Activated B cell treated with CpG ODN at 0.5 μM for 24 hours (primary cell): Measurements from ENCODE around the gene ZMYND8. TPM values are rescaled to one million over a fixed set of nuclear protein-coding genes. Genes with fewer than 3 reads are reported as not detected.
"Not testable (repeated sequence)": the region's sequence is repeated elsewhere in the genome, so short reads cannot be mapped to it uniquely, and the experiment has no call there.

Experiments
- ATAC-seq: fragments of 200-7000 bp; cut with Tn5 transposase; one replicate; pipeline ENCODE4 v1.10.0; 2021; ENCODE audit warnings: low read depth, mild to moderate bottlenecking, moderate library complexity
- CTCF ChIA-PET: fragments of 350-600 bp; sonication (Branson Sonifier 250); formaldehyde crosslinking; loops from one replicate; lab custom pipeline; 2021; ENCODE audit warnings: antibody characterized with exemption; lab: Charles Lee
- POLR2A ChIA-PET: fragments of 350-600 bp; sonication (Branson Sonifier 250); formaldehyde crosslinking; loops from one replicate; lab custom pipeline; 2021; ENCODE audit warnings: antibody characterized with exemption; lab: Charles Lee
- DNase-seq: peaks from one replicate; pipeline ENCODE4 v3.0.0; 2022
- H3K27ac Mint-ChIP-seq: one replicate; pipeline ENCODE4 v1.8.0; 2020; ENCODE audit warnings: mixed read lengths
- H3K27me3 Mint-ChIP-seq: one replicate; pipeline ENCODE4 v1.8.0; 2021; ENCODE audit warnings: mixed read lengths
- H3K36me3 Mint-ChIP-seq: one replicate; pipeline ENCODE4 v1.8.0; 2021; ENCODE audit warnings: low read depth, mixed read lengths
- H3K4me1 Mint-ChIP-seq: one replicate; pipeline ENCODE4 v1.8.0; 2021; ENCODE audit warnings: mixed read lengths
- H3K4me3 Mint-ChIP-seq: one replicate; pipeline ENCODE4 v1.8.0; 2020; ENCODE audit warnings: mild to moderate bottlenecking, mixed read lengths
- H3K9me3 Mint-ChIP-seq: one replicate; pipeline ENCODE4 v1.8.0; 2020; ENCODE audit warnings: mixed read lengths
- intact Hi-C: fragments of 100-400 bp; cut with micrococcal nuclease; formaldehyde crosslinking; loops from one replicate; pipeline ENCODE4 v1.15.1; 2024
- total RNA-seq: library from RNA; stranded (reverse); gene quantifications from 2 replicates; pipeline ENCODE4 v1.2.3, GENCODE V29; 2022
- TF ChIP-seq, protein P1 (sequence below): fragments of 200-600 bp; IDR thresholded peaks from one replicate; pipeline ENCODE4 v1.8.0; 2022; ENCODE audit warnings: antibody characterized with exemption, mild to moderate bottlenecking

ZMYND8 gene
- total RNA-seq, 1 donor from 2014 or later, result 42.6 TPM

DNA sequence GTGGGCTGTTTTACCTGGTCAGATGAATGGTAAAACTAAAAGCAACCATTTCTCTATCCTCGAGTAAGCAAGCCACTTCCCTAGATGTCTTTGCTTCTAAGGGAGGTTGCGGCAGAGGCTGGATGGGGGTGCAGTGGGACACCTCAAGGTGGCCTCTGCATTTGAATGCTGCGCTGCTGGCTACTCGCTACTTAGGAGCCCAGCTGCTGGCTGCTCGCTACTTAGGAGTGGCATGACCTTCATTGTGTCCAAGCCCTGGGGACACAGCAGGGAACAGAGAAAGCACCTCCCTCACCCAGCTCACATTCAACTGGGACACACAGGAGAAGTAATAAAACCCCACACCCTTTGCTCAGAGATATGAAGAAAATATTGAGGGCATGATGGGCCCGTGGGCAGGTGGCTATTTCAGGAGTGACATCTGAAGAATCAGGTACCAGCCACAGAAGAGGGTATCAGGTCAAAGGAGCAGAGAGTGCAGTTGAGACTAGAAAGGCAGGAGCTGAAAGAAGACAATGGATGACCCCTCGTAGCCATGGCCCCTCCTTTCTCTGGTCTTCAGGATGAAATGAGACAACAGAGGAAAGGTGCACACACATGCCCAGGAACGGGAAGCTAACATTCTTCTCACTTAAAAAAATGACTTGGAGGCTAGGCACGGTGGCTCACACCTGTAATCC is 149.4 kb downstream of the ZMYND8 start:
- Mint-ChIP-seq H3K4me3 (no peak overlapping the region), H3K4me1 (peaks cover 6% of the 10 kb centered on the region), H3K36me3 (peaks cover 28% of the 10 kb centered on the region), H3K9me3 (no peaks in the 10 kb centered on the region), H3K27me3 (no peaks in the 10 kb centered on the region), H3K27ac (no peak overlapping the region)
- POLR2A ChIA-PET, result interaction anchor here (0.6 kb wide), 1 partner anchor 629 kb away, joined by 3 read pairs; no protein-coding TSS in a partner anchor
- DNase-seq (no peak), ATAC-seq (no peak)
- CTCF ChIA-PET, result interaction anchor here (0.6 to 1.1 kb wide), 2 partner anchors 177 to 526 kb away, joined by 3 to 6 read pairs; no protein-coding TSS in a partner anchor
- intact Hi-C loops, result no loop called here
- TF ChIP-seq, protein P1, sequence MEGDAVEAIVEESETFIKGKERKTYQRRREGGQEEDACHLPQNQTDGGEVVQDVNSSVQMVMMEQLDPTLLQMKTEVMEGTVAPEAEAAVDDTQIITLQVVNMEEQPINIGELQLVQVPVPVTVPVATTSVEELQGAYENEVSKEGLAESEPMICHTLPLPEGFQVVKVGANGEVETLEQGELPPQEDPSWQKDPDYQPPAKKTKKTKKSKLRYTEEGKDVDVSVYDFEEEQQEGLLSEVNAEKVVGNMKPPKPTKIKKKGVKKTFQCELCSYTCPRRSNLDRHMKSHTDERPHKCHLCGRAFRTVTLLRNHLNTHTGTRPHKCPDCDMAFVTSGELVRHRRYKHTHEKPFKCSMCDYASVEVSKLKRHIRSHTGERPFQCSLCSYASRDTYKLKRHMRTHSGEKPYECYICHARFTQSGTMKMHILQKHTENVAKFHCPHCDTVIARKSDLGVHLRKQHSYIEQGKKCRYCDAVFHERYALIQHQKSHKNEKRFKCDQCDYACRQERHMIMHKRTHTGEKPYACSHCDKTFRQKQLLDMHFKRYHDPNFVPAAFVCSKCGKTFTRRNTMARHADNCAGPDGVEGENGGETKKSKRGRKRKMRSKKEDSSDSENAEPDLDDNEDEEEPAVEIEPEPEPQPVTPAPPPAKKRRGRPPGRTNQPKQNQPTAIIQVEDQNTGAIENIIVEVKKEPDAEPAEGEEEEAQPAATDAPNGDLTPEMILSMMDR, result no peak

DNA sequence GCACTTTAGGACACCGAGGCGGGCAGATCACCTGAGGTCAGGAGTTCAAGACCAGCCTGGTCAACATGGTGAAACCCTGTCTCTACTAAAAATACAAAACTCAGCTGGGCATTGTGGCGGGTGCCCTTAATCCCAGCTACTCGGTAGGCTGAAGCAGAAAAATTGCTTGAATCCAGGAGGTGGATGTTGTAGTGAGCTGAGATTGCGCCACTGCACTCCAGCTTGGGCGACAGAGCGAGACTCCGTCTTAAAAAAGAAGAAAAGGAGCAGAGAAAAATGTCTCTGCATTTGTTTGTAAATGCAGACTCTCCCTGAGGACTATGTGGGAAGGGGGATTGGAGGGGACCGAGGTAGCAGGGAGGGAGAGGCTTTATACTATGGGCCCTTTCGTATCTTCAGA is 149.9 kb downstream of the ZMYND8 start:
- H3K9me3 Mint-ChIP-seq, H3K4me1 Mint-ChIP-seq, intact Hi-C loops, H3K27me3 Mint-ChIP-seq, H3K27ac Mint-ChIP-seq, ATAC-seq, DNase-seq, H3K4me3 Mint-ChIP-seq, POLR2A ChIA-PET: not testable (repeated sequence)
- peaks cover 28% of the 10 kb centered on the region for H3K36me3 Mint-ChIP-seq
- CTCF ChIA-PET, result interaction anchor here (1.1 kb wide), 1 partner anchor 177 kb away, joined by 6 read pairs; no protein-coding TSS in a partner anchor

DNA sequence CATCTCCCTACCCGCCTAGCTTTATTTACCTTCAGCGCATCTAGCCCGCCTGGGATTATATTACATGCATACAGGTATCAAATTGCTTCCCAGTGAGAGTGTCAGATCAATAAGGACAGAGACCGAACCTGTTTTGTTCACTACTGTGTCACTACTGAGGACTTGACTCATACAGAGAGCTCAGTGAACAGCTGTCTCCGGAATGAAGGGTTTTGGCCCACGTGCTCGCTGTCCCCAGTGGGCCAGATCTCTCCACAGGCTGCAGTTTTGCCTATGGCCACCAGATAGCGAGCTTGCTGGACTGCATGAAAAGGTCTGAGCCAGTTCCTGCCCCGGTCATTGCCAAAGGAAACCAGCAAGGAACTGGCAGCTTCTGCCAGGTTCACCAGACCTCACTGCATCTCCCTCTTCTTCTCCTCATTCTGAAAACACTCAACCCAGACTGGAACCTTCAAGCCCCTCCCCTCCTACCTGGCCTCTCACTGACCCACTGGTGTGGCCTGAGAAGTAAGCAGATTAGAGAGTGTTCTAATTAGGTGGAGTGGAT is 150.8 kb downstream of the ZMYND8 start:
- ChIA-PET CTCF (interaction anchor here (0.8 to 1.6 kb wide), 4 partner anchors 10 to 1415 kb away, joined by 3 to 6 read pairs (median 4); no protein-coding TSS in a partner anchor), POLR2A (interaction anchor here (0.5 kb wide), 1 partner anchor 178 kb away, joined by 3 read pairs; no protein-coding TSS in a partner anchor)
- Mint-ChIP-seq H3K4me3 (no peak overlapping the region), H3K27ac (no peak overlapping the region), H3K36me3 (peaks cover 28% of the 10 kb centered on the region), H3K27me3 (no peaks in the 10 kb centered on the region), H3K4me1 (peaks cover 6% of the 10 kb centered on the region), H3K9me3 (no peaks in the 10 kb centered on the region)
- DNase-seq (peak; percentile 19), ATAC-seq (peak; percentile 84)
- intact Hi-C loops, result no loop called here
- TF ChIP-seq, protein P1, result no peak

DNA sequence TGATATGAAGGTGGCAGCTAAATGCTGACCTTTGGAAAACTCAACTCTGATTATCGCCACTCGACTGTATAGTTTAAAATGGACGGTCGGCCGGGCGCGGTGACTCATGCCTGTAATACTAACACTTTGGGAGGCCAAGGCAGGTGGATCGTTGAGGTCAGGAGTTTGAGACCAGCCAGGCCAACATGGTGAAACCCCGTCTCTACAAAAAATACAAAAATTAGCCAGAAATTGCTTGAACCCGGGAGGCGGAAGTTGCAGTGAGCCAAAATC is 151.7 kb downstream of the ZMYND8 start:
- H3K9me3 Mint-ChIP-seq, POLR2A ChIA-PET, ATAC-seq, intact Hi-C loops, H3K27me3 Mint-ChIP-seq, DNase-seq, H3K4me1 Mint-ChIP-seq, H3K27ac Mint-ChIP-seq, H3K4me3 Mint-ChIP-seq: not testable (repeated sequence)
- H3K36me3 Mint-ChIP-seq, result peaks cover 23% of the 10 kb centered on the region
- CTCF ChIA-PET, result interaction anchor here (1.6 kb wide), 1 partner anchor 9 kb away, joined by 5 read pairs; no protein-coding TSS in a partner anchor

DNA sequence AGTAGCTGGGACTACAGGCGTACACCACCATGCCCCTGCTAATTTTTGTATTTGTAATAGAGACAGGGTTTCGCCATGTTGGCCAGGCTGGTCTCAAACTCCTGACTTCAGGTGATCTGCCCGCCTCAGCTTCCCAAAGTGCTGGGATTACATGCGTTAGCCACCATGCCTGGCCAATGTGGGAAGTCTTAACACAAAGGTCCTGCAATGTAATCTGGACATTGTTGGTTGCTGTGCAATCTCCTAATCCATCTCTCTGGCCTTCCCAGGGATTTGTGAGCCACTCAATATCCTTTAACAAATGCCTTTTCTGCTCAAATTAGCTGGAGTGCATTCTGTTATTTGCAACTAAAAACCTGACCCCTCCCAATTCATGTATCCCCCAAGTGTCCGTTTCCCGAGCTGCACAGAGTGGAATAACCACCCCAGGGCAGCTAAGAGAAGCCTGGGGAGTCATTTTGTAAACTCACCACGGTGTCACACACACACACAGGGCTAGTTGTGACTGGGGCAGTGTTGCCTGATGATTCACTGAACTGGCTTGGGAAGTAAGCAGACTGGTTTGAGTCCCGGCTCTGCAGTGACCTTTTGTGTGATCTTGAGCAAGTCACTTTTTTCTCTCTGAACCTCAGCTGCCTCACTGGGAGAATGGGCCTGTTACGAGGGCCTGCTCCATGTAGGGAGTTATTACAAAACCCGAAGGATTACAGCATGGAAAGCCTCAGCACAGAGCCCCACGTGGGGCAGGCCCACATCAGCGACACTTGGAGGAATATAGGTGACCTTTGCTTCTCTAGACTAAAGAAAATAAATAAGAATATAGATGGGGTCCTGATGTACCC is 152.3 kb downstream of the ZMYND8 start:
- ATAC-seq (no peak), DNase-seq (no peak)
- no peaks in the 10 kb centered on the region for H3K27me3 Mint-ChIP-seq
- POLR2A ChIA-PET, result no interaction called here
- CTCF ChIA-PET, result interaction anchor here (1.6 kb wide), 1 partner anchor 8 kb away, joined by 5 read pairs; no protein-coding TSS in a partner anchor
- peaks cover 6% of the 10 kb centered on the region for H3K4me1 Mint-ChIP-seq
- H3K27ac Mint-ChIP-seq, result no peak overlapping the region
- H3K4me3 Mint-ChIP-seq, result no peak overlapping the region
- TF ChIP-seq, protein P1, result no peak
- H3K9me3 Mint-ChIP-seq, result no peaks in the 10 kb centered on the region
- H3K36me3 Mint-ChIP-seq, result peaks cover 17% of the 10 kb centered on the region
- intact Hi-C loops, result no loop called here
